GM19099 (cell line): ENCODE data around the gene SLC12A6.

ENCODE experiments used
- POLR2A ChIP-seq: IDR thresholded peaks from 3 replicates; pipeline ENCODE4 v1.6.1; 2011; ENCODE audit warnings: low read depth; ENCODE audit not compliant: insufficient read length; ENCODE audit errors: extremely low read depth

The SLC12A6 gene

GRCh38 chr15:34360298-34360697 lies 22.7 kb upstream of the SLC12A6 start:
- TF ChIP-seq POLR2A: no peak

GRCh38 chr15:34359416-34359815 lies 21.8 kb upstream of the SLC12A6 start:
- TF ChIP-seq POLR2A: no peak

DNA sequence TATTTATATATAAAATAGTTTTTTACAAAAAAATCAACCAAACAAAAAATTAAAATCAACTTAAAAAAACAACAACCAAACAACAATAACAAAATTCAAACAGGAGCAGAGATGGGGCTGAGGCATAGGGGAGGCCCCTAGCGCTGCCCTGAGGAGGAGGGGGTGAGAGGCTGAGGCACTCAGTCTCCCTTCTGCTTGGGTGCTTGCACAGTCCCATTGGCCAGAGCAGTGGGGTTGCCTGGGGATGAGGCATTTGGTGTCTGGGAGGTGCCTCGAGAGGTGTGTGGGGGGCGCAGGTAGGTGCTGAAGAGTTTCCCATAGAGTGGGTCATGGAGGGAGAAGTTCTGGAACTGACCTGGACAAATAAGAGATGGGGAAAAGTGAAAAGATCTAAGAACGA lies 21.4 kb upstream of the SLC12A6 start:
- TF ChIP-seq POLR2A: no peak

DNA sequence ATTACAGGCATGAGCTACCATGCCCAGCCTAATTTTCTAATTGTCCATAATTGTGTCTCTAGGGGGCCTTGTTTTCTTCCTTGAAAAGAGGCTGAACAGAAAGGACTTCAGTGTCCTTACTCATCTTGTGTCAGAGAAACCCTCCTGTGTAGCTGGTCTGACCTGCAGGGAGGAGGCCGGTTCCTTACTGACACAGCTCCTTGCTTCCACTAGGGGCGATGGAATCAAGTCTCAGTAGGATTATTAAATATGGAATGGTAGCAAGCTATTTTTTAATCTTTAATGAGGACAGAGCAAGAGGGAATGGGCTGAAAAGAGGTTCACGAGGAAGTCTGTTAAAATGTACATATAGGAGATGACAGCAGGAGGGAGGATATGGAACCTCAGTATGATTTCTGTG lies 20.8 kb upstream of the SLC12A6 start:
- no peak for TF ChIP-seq POLR2A

GRCh38 chr15:34357653-34358052 lies 20.1 kb upstream of the SLC12A6 start:
- TF ChIP-seq POLR2A: no peak

DNA sequence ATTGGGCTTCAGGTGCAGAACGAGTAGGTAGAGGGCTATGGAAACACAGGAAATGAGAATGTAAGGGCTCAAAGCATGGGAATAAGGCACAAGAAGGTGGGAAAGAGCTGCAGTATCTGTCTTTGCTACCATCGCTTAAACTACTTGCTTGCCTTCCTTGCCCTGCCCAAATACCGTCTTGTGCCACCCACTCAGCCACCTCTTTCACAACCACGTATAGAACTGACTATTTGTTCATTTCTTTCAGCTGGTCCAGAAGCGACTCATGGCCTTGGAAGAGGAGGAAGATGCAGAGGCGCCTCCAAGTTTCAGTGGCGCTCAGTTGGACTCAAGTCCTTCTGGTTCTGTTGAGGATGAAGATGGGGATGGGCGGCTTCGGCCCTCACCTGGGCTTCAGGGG lies 17.7 kb upstream of the SLC12A6 start:
- TF ChIP-seq POLR2A: no peak

GRCh38 chr15:34354286-34354685 lies 16.7 kb upstream of the SLC12A6 start:
- no peak for TF ChIP-seq POLR2A

GRCh38 chr15:34353627-34354026 lies 16.0 kb upstream of the SLC12A6 start:
- TF ChIP-seq POLR2A: no peak

DNA sequence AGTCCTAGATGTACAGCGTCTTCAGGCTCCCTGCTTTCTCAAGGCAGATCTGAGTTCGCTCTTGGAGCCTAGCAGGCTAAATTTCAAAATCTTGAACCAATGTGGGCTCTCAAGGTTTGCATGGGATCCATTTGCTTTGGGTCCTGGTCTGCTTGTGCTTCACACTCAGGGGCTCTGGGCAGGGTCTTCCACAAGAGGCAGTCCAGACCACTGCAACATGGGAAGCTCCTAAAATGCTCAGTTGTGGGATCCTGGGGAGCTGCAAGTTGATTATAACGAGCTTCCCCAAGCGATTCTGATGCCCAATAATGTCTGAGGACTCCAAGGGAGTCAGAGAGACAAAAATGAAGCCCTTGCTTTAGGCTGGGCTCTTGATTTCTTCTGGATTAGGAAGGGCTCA lies 12.2 kb upstream of the SLC12A6 start:
- TF ChIP-seq POLR2A: no peak

GRCh38 chr15:34348735-34349300 lies 11.2 kb upstream of the SLC12A6 start:
- TF ChIP-seq POLR2A: no peak

DNA sequence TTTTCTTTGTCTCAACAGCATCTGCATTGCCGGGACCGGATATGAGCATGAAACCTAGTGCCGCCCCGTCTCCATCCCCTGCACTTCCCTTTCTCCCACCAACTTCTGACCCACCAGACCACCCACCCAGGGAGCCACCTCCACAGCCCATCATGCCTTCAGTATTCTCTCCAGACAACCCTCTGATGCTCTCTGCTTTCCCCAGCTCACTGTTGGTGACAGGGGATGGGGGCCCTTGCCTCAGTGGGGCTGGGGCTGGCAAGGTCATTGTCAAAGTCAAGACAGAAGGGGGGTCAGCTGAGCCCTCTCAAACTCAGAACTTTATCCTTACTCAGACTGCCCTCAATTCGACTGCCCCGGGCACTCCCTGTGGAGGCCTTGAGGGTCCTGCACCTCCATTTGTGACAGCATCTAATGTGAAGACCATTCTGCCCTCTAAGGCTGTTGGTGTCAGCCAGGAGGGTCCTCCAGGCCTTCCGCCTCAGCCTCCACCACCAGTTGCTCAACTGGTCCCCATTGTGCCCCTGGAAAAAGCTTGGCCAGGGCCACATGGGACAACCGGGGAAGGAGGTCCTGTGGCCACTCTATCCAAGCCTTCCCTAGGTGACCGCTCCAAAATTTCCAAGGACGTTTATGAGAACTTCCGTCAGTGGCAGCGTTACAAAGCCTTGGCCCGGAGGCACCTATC lies 10.5 kb upstream of the SLC12A6 start:
- no peak for TF ChIP-seq POLR2A

DNA sequence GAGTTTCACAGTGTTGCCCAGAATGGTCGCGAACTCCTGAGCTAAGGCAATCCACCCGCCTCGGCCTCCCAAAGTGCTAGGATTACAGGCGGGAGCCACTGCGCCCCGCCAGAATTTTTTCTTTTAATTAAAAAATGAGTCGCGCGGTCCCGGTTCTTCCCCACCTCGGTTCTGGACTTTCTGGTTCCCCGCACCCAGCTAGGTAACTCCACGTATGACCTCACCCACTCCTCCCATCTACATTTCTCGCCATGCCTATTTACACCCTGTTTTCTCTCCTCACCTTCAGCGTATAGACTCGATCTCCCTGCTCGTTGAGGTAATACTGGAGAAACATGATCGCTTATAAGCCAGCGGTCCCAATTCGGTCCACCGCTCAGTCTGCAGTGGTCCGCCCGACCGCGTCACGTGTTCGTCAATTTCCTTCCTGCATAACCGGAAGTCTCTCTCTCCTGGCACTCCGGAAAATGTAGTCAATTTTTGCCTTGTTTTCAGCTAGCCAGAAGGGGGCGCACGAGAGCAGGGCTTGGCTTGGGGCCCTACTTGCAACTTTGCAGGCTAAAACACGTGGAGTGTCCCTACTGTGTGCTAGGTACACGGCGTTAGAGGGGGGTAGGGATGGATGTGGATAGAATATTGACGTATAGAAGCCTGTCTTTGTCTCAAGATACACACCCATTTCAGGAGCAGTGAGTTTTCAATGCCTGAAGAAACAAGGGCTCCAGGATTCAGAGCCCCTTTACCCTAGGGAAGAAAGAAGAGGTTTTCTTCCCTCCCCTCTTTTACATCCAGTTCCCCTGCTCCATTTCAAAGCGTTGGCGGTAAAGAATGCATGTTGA lies 5.4 kb upstream of the SLC12A6 start, which contains the start of the genes NOP10 and NUTM1:
TSS of gene NOP10 (minus strand) at position 400 of the 839 bp plus-strand sequence. CDS start at position 337, 63 bp downstream.
TSS of gene NUTM1 (plus strand) at position 579 of the 839 bp plus-strand sequence. CDS start 382 bp downstream, outside the sequence.
- TF ChIP-seq POLR2A: peak; percentile 95

- TF ChIP-seq POLR2A: no peak
These were observed 4.0 kb upstream of the SLC12A6 start for GRCh38 chr15:34341381-34342212.

GRCh38 chr15:34339946-34340345 lies 2.4 kb upstream of the SLC12A6 start:
- TF ChIP-seq POLR2A: no peak

GRCh38 chr15:34338347-34338746 lies 766 bp upstream of the SLC12A6 start:
- no peak for TF ChIP-seq POLR2A
